Epithelial cell of prostate (primary cell): ENCODE data around the gene NRAS.
"Not testable (repeated sequence)": the region's sequence is repeated elsewhere in the genome, so short reads cannot be mapped to it uniquely, and the experiment has no call there.

ENCODE experiments used
- DNase-seq: peaks from one replicate; pipeline ENCODE4 v3.0.0-alpha.2; 2011; ENCODE audit warnings: low read depth, low spot score
- H3K27ac ChIP-seq: fragments of 450-650 bp; 2 replicates; pipeline ENCODE4 v1.5.1; 2017; ENCODE audit warnings: mild to moderate bottlenecking

Gene NRAS

DNA sequence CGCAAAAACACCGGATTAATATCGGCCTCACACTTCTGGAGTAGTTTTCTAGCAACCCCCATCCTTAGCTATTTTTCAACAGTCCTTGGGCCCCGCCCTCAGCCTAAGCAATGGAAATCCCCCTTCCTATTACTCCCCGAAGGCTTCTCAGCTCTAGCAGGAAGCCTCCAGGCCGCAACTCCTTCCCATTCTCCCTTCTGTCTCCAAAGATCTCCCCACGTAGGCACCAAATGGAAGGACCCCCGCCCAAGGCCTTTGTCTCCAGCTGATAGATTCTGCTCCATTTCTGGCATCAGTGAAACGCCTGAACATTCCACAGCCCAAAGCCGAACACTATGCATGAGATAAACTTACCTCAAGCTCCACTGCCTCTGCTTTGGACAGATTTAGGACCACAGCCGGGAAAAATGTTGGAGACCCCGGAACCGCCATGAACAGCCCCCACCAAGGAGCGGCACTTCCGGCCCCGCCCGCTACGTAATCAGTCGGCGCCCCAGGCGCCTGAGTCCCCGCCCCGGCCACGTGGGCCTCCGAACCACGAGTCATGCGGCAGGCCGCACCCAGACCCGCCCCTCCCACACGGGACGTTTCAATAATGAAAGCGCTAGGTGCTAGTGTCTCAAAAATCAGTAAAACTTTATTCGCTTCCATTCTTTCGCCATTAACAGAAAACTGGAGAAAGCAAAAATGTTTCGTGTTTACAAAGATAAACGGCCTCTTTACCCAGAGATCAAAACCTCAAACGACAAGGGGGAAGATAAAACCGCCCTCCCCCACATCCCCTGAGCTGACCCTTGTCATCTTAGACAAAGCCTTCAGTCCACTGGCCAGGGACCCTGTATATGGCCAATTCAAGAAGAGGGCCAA, at the start of gene NRAS:
Gene NRAS, minus strand, starts transcription at position 468 of the 867 bp plus-strand sequence. CDS start 611 bp downstream, outside the sequence.
- H3K27ac ChIP-seq: peak within 1 kb of the TSS; percentile 85
- DNase-seq: no peak

DNA sequence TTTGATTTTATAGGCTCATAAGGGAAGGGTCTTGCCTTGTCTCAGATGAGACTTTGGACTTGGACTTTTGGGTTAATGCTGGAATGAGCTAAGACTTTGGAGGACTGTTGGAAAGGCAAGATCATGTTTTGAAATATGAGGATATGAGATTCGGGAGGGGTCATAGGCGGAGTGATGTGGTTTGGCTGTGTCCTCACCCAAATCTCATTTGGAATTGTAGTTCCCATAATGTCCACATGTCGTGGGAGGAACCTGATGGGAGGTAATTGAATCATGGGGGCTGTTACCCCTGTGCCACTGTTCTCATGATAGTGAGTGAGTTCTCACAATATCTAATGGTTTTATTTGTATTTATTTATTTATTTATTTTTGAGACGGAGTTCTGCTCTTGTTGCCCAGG, 48.1 kb upstream of the NRAS start:
- H3K27ac ChIP-seq: no peak overlapping the region
- DNase-seq: no peak

DNA sequence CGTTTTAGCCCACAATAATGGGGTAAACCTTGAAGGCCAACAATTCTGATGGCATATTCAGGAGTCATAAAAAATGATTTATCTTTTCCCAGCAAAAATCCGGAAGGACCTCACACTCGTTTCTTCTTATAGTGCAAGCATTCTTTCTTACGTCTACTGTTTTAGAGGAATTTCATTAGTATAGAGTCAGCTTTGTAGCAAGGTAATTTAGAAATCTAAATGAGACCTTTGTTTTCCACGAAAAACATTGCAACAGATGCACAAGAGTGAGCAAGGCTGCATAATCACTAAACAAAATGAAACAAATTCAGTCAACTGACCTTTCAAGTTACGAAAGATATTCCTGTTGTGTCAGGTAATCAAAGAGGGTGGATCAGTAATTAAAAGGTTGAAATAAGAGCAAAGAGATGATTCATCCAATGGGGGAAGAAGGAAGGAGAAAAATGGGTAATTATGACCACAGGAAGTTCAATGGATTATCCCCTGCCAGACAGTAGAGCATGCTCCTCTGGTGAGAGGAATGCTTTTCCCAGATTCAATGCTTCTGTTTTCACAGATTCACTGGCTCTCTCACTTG, 41.8 kb upstream of the NRAS start:
- DNase-seq: peak; percentile 56
- peak overlapping the region; percentile 95 for H3K27ac ChIP-seq

DNA sequence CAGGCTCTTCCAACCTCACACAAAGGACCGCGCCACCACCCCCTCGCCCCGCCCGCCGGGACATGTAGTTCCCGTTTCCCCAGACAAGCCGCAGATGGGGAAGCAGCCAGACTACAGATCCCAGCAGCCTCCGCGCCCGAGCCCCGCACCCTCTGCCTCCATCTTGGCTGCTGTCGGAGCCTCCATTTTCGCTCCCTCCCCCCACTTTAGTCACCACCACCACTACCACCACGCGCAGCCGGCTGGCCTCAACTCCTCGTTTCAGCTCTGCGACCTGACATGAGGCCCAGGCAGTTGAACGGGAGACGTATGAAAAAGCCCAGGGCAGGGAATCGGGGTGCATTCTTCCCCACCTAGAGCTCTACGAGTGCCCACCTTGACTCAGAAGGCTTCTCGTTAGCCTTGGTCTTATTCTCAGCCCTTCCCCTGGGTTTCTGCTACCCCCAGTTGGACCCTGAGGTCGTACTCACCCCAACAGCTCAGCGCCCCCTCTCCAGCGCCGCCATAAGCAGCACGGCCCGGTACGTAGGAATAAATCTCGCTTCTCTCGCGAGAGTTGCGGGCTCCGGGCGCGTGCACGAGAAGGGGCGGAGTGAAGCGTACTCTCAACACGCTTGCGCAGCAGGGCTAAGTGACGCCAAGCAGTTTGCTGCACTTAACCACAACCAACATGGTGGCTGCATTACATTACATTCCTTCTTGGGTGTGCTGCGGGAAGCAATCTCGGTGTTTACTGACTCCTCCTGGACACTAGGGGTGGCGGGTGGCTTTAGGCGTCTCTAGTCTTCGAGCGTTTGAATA, 41.1 kb upstream of the NRAS start, which contains the start of gene CSDE1:
Gene CSDE1, minus strand, starts transcription at position 530 of the 801 bp plus-strand sequence. CDS start 18,094 bp downstream, outside the sequence.
- peak within 1 kb of the TSS; percentile 95 for H3K27ac ChIP-seq

DNA sequence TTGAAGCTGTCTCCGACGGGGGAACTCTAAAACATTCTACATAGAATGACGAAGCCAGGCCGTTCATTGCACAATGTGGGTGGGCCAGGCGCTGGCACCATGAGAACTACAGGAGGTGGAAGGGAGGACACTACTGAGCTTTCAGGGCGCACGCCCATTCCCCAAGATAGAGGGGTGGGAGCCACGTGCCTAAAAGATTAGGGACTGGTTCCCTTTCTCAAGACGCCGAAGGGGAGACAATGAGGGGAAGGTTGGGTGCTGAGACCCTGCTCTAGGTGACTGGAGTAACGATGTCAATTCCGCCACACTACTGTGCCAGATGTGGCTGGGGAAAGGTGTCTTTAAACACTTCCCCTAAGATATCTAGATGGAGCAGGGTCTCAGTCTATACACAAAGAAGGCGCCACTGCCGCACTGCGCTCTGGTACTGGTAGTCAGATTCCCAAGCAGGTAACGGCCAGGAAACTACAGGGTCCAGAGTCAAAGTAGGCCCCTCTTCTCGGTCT, 40.4 kb upstream of the NRAS start:
- DNase-seq: no peak
- H3K27ac ChIP-seq: peak overlapping the region; percentile 95

More for the DNA sequence above, 41.1 kb upstream of the NRAS start, which contains the start of gene CSDE1:
- peak; percentile 97 for DNase-seq

DNA sequence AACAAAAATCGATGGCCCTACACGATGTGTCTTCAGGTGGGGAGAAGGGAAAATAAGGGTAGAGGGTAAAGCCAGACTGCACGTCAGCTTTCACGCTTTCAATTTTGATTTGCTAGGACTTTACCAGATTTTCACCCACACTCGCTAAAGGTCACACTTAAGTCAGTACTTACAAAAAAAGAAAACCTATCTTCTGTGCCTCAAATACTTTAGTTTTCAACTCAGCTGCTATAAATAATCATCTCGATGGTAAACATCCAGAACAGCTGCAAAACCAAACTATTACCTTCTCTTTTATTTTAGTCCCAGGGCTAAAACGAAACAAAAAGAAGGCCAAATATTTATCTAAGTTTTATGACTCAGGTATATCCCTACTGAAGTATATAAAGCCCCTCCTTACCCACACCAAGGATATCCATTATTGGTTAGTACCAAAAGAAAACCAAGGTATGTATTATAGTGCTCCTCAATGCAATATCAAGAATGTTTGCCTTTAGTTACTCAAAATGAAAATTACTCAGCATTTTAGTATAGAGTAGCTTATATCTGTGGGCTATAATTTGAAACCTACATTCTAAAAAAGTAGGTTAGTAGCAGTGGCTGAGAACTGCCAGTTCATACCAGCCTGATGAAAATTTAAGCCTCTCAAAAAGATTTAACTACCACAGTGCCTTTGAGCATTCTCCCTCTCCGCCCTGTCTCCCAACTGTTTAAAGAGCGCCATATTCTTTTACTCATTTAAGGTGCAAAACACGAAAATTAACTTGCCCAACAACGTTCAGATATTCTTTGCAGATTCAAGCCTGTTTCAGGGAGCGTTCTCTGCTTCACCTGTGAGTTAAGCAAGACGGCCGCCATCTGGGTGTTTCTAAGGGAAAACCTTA, 39.7 kb upstream of the NRAS start:
- no peak for DNase-seq

DNA sequence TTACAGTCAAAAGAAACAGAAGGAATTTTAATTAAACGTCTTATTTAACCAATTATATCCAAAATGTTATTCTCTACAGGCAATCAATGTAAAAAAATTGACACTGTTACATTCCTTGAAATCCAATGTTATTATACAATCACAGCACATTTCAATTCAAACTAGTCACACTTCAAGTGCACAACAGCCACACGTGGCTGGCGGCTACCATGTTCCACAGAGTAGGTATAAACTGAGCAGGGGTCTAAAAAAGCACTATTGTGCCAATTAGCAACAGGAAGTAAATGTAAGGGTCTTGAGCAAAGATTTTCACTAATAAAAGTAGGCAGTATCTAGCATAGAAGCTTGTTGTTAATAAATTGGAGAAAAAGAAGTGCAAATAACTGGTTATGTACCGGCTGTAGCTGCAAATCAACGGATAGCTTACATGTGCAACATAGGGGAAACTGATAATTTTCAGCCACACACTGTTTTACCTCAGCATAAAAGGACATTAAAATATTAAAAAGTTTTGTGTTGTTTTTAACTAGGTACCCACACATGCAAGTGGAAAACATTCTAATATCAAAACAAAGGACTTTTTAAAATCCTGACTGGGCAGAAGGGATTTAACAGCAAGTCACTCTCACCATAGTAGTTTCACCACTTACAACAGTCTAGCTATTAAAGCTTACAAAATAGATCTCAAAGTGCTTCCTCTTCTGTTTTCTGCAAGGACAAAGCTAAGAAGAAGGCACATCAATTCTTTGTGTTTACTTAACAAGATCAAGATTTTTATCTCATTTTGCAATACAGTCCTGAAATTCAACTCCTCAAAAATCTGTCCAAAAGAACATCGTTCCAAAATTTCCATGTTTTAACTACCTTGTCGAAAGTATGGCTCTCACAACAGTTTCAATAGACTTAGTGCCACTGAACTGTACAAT, 38.7 kb upstream of the NRAS start:
- no peak for DNase-seq
- no peak overlapping the region for H3K27ac ChIP-seq

More for the DNA sequence above, 39.7 kb upstream of the NRAS start:
- H3K27ac ChIP-seq: peak overlapping the region; percentile 95

DNA sequence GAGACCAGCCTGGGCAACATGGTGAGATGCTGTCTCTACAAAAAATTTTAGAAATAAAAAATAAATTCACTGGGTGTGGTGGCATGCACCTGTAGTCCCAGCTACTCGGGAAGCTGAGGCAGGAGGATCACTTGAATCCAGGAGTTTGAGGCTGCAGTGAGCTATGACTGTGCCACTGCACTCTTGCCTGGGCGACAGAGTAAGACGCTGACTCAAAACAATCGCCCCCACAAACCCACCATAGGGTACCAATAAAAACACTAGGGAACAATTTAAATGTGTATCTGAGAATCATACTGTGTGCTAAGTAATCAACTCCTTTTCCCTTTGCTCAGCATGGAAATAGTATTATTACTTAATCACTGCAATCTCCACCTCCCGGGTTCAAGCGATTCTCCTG, 37.1 kb upstream of the NRAS start:
- H3K27ac ChIP-seq, DNase-seq: not testable (repeated sequence)

DNA sequence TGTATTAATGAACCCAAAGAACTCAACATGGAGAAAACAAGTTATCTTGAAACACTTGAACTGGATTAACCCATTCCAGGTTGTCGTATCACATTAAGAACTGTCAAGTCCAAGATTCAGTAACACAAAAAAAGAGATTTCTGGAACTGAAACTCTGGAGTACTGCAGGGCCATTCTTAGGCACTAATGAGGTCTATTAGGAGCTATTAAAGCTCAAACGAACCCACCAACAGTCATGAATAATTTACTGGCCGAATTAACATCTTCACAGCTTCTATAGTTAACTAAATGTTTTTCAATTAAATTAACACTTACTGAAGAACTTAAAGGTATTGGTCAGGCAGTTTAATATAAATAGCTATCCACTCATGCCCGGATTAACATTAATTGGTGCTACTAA, 36.6 kb upstream of the NRAS start:
- no peak for DNase-seq
- no peak overlapping the region for H3K27ac ChIP-seq

DNA sequence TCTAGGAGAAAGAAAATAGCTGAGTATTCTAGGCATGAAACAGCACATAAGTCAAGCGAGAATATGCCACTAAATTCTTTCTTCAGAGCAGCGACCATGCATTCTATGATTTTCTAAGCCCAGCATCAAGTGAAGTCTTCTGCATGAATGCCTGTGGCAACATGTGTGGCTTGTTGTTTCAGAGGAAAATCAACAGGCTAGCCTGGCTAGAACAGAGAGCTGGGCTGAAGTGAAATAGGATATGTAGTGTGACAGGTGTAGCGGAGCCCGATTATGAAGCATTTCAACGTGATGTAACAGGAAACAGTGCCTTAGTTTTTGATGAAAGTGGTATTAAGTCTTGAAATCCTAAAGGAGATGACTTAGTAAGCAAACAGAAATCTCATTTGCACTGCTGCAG, 34.2 kb upstream of the NRAS start:
- H3K27ac ChIP-seq: no peak overlapping the region

DNA sequence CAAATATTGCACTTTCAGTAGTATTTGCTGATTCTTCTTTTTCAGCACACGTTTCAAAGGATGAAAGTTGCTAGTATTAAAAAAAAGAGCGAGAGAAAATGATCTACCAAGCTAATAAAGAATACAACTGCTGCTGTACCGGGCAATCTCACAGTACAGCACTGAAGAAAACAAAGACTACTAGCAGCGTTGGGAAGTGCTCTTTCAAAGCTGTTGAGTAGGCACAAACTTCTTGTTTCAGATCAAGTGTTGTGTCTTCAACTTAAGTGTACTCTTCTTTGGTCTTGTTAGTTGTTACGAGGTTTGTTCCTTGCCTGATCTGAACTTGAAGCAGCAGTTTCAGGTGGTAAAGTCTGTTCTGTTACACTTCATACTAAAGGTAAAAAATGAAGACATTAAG, 33.3 kb upstream of the NRAS start:
- no peak overlapping the region for H3K27ac ChIP-seq
- no peak for DNase-seq

More for the DNA sequence above, 34.2 kb upstream of the NRAS start:
- DNase-seq: no peak

DNA sequence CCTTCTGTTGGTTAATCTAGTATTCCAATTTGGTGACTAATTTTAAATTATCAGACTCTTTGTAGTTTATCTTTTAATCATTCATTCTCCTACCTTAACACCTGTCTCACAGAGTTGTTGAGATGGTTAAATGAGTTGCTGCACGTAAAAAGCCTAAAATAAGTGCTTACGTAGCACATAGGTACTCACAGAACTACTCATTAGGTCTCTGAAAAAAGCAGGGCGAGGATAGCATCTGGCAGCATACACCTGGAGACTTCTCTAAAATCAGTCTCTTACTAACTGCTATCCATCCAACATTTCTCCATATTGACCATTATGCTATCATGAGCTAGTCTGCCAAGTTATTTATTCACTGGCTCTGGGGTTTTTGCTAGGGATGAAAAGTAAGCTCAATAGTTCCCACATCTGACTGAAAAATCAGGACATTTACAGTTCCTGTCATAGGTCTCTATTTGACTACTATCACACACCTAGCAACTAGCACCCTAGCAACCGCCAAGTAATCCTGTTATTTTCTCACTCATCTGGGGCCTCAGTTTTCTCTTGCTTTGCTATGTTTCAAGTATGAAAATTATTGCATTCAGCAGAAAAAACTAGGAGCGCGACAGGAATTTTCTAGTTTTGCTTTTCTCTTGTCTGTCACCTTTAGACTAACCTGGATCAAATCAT, 30.0 kb upstream of the NRAS start:
- no peak for DNase-seq
- H3K27ac ChIP-seq: no peak overlapping the region

DNA sequence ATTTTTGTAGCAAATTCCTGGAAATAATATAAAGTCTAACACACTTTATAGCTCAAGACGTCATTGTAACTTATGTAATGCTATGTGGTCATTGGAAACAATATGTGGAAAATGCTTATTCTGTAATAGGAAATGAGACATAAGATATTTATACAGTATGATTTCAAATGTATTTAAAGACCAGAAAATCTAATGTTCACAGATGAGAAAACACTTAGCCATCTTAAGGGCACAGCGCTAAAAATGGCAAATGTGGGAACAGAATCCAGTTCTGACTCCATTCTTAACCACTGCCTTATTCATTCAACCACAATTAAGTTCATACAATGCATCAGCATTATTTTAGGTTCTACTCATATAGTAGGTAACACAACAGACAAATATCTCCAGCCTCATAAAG, 28.7 kb upstream of the NRAS start:
- no peak overlapping the region for H3K27ac ChIP-seq
- DNase-seq: no peak

DNA sequence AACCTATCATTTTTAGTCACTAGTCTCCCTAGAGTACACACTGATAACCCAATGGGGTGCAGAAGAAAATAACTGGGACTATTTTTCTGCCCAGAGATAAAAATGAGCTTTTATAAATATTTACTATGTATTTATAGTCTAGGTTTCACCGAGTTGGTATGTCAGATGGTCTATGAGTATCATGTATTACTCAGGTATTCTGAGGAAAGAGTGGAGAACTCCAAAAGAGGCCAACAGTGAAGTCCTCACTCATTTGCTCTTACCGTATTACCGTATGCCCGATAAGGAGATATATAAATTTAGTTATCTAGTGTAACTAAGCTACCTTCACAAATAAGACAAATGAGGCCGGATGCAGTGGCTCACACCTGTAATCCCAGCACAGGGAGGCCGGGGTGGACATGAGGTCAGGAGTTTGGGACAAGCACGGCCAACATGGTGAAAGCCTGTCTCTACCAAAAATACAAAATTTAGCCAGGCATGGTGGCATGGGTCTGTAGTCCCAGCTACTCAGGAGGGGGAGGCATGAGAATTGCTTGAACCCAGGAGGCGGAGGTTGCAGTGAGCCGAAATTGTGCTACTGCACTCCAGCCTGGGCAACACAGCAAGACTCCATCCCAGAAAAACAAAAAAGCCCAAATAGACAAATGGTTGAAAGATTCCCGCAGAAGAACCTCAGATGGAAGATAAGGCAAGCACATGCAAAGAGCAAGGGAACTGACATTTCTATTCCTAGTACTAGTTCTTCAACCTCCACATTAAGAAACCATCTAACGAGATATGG, 25.6 kb upstream of the NRAS start:
- DNase-seq: no peak
- H3K27ac ChIP-seq: no peak overlapping the region

DNA sequence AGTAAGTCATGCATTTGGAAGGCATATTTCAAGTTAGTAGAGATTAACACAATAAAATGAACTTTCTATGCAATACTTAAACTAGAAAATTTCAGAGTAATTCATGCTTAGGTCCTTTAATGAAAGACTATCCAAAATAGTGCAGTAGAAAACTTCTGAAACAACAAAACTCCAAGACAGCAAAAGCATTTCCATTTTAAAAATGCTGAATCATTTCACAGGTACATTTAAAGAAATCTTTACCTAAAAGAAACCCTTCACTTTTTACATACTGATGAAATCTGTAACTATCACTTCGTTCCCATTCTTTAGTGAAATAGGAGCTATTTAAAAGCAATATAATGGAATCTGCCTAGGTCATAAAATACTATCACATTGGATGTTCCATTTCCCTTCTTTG, 23.8 kb upstream of the NRAS start:
- no peak for DNase-seq
- H3K27ac ChIP-seq: no peak overlapping the region

DNA sequence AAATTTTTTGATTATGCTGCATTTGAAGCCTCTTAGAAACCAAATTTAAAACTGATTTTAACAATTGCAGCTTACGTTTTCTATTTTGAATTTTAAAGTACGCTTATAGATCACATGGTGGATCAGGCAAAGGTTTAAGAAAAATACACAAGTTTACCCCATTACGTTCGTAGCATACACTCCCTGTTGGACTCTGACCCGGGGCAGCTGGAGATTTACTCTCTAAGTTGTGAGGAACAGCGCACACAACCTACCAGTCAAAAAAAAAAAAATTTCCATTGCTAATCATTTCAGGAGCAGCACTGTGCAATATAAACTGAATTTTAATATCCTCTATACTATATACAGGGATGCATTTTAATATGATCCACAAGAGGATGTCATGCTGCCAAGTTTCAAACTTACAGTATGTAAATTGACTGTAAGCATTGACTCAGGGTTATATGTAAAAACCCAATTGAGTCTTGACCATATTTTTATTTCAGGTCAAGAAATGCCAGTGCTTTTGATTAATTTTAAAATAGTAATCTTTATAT, 20.8 kb upstream of the NRAS start:
- no peak for DNase-seq

DNA sequence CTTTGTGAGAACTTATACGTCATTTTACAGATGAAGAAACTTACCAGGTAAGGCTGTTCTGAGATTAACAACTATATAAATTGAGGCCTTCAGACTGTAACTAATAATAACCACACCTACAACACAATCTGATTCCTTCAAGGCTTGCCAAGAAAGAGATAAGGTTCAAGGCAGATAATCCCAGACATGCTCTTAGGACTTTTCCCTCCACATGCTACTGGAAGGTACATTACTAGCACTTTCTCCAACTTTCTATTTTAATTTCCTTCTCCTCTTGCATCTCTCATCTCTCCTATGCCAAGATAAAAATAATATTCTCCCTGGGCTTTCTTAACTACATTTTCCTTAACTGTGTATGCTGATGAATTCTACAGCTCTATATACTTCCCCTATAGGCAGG, 18.9 kb upstream of the NRAS start:
- DNase-seq: no peak

More for the DNA sequence above, 20.8 kb upstream of the NRAS start:
- no peak overlapping the region for H3K27ac ChIP-seq

More for the DNA sequence above, 18.9 kb upstream of the NRAS start:
- no peak overlapping the region for H3K27ac ChIP-seq
